Measurements from ENCODE around the gene EPAS1. TPM values are rescaled to one million over a fixed set of nuclear protein-coding genes. Genes with fewer than 3 reads are reported as not detected.
A peak's percentile ranks its signal among the peaks of the same experiment; 100 is the strongest.

Gene EPAS1
- total RNA-seq, 4 donors from 2014 or later: 124 to 563 (median 182) TPM

DNA sequence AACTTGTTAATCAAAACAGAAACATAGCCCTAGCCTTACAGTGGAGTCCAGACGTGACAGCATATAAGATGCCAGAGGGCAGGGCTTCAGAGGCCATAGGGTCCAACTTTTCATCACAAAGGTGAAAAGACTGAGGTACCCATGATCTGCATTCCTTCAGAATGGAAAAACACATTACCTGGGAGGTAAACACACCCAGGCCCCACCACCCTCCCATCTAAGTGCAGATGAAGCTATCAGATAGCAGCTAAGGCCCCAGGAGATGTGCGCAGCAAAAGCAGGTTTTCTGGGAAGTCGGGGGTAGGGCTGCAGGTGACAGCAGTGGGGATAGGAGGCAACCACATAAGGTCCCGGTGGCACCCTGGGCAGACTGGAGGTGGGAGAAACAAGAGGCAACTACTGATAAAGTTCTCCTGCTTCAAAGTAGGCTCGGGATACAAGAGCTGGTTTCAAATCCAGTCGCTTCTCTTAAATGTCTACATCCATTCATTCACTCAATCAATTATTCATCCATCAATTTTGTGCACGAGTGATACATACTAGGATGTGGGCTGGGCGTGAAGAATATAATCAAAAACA lies 107.1 kb downstream of the EPAS1 start:
- H3K9me3 ChIP-seq: no peaks in the 10 kb centered on the region
- H3K4me3 ChIP-seq (replicated peaks in 1 of 3): no peak overlapping the region
- TF ChIP-seq, protein P1, sequence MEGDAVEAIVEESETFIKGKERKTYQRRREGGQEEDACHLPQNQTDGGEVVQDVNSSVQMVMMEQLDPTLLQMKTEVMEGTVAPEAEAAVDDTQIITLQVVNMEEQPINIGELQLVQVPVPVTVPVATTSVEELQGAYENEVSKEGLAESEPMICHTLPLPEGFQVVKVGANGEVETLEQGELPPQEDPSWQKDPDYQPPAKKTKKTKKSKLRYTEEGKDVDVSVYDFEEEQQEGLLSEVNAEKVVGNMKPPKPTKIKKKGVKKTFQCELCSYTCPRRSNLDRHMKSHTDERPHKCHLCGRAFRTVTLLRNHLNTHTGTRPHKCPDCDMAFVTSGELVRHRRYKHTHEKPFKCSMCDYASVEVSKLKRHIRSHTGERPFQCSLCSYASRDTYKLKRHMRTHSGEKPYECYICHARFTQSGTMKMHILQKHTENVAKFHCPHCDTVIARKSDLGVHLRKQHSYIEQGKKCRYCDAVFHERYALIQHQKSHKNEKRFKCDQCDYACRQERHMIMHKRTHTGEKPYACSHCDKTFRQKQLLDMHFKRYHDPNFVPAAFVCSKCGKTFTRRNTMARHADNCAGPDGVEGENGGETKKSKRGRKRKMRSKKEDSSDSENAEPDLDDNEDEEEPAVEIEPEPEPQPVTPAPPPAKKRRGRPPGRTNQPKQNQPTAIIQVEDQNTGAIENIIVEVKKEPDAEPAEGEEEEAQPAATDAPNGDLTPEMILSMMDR (IDR thresholded peaks at IDR 0.05): no peak
- no peak for DNase-seq
- intact Hi-C loops (cut with DNase I): no loop called here
- no peaks in the 10 kb centered on the region for H3K36me3 ChIP-seq
- H3K4me1 ChIP-seq: peaks cover 0 to 14% of the 10 kb centered on the region in 2 donors
- WGBS, 2 donors: 91 to 94% methylated on average over 8 of the region's 8 CpGs
- H3K27me3 ChIP-seq: no peaks in the 10 kb centered on the region
- H3K27ac ChIP-seq: no peak overlapping the region

DNA sequence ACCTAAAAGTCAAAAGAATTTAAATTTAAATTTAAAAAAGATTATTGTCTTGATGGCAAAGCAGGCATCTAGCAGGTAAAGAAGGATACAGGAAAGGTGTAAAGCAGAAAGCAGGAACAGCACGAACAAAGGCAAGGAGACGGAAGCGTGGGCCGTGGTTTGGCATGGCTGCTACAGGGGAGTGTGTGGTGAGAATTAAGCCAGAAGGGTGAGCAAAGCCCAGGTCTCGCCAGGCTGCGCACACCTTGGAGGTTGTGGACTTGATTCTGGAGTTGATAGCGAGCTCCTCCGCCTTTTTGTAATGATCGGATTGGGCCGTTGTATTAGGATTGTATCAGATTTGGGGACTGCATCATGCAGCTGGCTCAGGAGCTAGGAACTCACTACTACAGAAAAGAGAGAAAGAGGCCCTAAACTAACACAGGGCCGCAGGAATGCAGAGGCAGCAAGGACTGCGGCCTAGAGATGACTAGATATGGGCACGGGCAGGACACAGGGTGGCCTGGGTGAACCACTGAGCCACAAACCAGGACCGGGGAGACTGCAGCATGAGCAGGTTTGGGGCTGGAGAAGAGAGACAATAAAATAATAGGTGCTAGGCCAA lies 110.7 kb downstream of the EPAS1 start:
- H3K36me3 ChIP-seq: no peaks in the 10 kb centered on the region
- 93 to 94% methylated on average over 14 of the region's 14 CpGs for WGBS, 2 donors
- intact Hi-C loops (cut with DNase I): no loop called here

DNA sequence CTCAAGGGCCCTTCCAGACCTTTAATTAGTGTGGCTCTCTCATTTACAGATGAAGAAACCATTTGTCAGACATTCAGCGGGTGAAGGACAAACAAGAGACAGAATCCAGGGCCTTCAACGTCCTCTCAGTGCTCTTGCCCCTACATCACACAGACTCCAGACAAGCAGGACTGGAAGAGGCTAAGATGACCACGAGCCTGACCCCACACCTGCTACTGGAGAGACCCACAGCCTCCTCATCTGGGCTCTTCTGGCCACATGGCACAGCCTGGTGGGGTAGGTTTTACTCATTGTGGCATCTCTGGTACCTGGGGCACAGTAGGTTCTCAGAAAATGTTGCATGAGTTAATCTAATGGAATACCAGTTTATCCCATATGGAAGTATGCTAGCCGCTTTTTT lies 112.5 kb downstream of the EPAS1 start:
- H3K4me1 ChIP-seq: peaks cover 17 to 23% of the 10 kb centered on the region in 2 donors
- no peak overlapping the region for H3K4me3 ChIP-seq (replicated peaks in 1 of 3)
- peak overlapping the region; percentile 90 to 99 (median 98) for H3K27ac ChIP-seq
- no peak for DNase-seq
- peak in 1 of 2 donors; percentile 0 for TF ChIP-seq POLR2A (IDR thresholded peaks at IDR 0.05)
- TF ChIP-seq, protein P1 (IDR thresholded peaks at IDR 0.05): no peak
- no peaks in the 10 kb centered on the region for H3K27me3 ChIP-seq
- H3K36me3 ChIP-seq: no peaks in the 10 kb centered on the region
- intact Hi-C loops (cut with DNase I): no loop called here
- WGBS, 2 donors: 55 to 58% methylated on average over 4 of the region's 4 CpGs
- no peaks in the 10 kb centered on the region for H3K9me3 ChIP-seq

More for the DNA sequence above, 110.7 kb downstream of the EPAS1 start:
- TF ChIP-seq, protein P1 (IDR thresholded peaks at IDR 0.05): no peak
- no peak for TF ChIP-seq POLR2A (IDR thresholded peaks at IDR 0.05)
- Histone ChIP-seq H3K4me3 (replicated peaks in 1 of 3) (no peak overlapping the region), H3K27ac (peak overlapping the region; percentile 93 to 98 (median 97)), H3K4me1 (peaks cover 17 to 25% of the 10 kb centered on the region in 2 donors), H3K9me3 (no peaks in the 10 kb centered on the region), H3K27me3 (no peaks in the 10 kb centered on the region)
- no peak for DNase-seq

DNA sequence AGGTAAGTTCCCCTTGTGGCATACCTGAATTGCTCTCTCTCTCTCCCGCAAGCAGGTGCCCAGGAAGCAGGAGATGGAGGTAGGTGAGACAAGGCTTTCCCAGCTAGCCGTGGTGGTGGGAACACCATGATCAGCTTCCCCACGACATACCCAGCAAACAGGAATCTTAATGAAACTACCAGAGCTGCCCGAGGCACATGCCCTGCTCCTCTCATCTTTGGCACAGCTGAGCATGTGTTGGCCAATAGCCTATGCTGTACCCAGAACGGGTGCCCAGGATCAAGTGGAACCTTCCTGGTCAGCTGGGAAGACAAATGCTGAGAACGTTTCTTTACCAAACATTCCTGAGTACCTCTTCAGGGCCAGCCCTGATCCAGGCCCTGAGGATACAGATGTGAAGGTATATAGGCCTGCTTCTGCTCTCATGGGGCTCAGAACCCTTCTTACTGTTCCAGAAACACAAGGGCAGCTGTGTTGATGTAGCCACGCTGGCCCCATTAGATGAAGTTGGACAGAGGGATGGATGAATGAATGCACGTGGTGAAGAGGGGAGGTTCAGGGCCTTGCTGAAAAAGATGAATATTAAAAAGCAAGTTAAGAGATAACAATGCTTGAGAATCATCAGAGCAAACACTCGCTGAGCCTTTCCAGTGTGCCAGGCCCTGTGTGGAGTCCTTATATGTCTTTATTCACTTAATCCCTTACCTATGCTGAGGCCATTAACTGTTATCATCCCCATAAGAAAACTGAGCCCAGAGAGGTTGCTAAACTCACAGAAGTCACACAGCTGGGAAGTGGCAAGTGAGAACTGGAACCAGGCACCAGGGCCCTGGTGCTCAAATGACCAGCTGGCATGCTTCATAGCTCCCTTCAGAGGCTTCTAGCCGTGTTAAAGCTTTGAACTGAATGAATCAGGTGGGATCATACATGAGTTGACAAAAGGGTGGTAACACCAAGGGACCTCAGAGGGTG lies 113.4 kb downstream of the EPAS1 start:
- H3K36me3 ChIP-seq: no peaks in the 10 kb centered on the region
- no peaks in the 10 kb centered on the region for H3K27me3 ChIP-seq
- 55 to 69% methylated on average over 9 to 10 of the region's 10 CpGs for WGBS, 2 donors
- intact Hi-C loops (cut with DNase I): no loop called here
- H3K4me3 ChIP-seq (replicated peaks in 1 of 3): no peak overlapping the region
- TF ChIP-seq POLR2A (IDR thresholded peaks at IDR 0.05): peak in 1 of 2 donors; percentile 28
- TF ChIP-seq, protein P1 (IDR thresholded peaks at IDR 0.05): no peak
- H3K4me1 ChIP-seq: peaks cover 17 to 23% of the 10 kb centered on the region in 2 donors
- DNase-seq: peak; percentile 87 to 89
- peak overlapping the region; percentile 90 to 99 (median 98) for H3K27ac ChIP-seq
- no peaks in the 10 kb centered on the region for H3K9me3 ChIP-seq

Data from thyroid gland (tissue), 4 donors.